ENCODE measurements around the gene FGF1.

DNA sequence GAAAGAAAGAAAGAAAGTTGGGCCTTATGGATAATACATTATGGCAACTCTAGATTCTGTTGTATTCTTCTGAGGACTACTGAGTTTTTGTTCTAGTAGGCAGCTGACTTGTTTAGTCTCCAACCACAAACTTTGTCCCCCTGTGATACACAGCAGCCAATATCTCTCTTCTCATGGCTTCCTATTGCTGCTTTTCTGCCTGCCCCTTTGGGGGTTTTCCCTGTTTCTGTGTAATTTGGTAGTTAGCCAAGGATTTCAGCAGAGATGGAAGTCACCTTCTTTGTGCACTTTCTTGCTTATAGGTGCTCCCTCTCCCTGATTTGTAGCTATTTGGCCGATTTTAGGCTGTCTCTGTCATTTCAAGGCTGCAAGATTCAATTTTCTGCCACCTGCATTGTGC lies 109.6 kb downstream of the FGF1 start:
- TF ChIP-seq POLR2AphosphoS5 (IDR thresholded peaks at IDR 0.05; ENCODE audit: low read depth, low read length) (no peak), EZH2phosphoT487 (IDR thresholded peaks at IDR 0.05; ENCODE audit: borderline replicate concordance, low read depth) (no peak), JUND (IDR thresholded peaks at IDR 0.05) (no peak), MXI1 (IDR thresholded peaks at IDR 0.05; ENCODE audit: low read depth, low read length) (no peak), TCF12 (IDR thresholded peaks at IDR 0.05) (no peak), CHD2 (IDR thresholded peaks at IDR 0.05; ENCODE audit: low read length, partially characterized antibody) (no peak), NFIC (IDR thresholded peaks at IDR 0.05; ENCODE audit: borderline replicate concordance) (no peak), RCOR1 (IDR thresholded peaks at IDR 0.05; ENCODE audit: low read length) (no peak), SIN3A (IDR thresholded peaks at IDR 0.05; ENCODE audit: borderline replicate concordance, low read depth, low read length) (no peak), FOXJ3 (CRISPR knock-in tag; IDR thresholded peaks at IDR 0.05) (no peak)
- TF ChIP-seq, protein P1, sequence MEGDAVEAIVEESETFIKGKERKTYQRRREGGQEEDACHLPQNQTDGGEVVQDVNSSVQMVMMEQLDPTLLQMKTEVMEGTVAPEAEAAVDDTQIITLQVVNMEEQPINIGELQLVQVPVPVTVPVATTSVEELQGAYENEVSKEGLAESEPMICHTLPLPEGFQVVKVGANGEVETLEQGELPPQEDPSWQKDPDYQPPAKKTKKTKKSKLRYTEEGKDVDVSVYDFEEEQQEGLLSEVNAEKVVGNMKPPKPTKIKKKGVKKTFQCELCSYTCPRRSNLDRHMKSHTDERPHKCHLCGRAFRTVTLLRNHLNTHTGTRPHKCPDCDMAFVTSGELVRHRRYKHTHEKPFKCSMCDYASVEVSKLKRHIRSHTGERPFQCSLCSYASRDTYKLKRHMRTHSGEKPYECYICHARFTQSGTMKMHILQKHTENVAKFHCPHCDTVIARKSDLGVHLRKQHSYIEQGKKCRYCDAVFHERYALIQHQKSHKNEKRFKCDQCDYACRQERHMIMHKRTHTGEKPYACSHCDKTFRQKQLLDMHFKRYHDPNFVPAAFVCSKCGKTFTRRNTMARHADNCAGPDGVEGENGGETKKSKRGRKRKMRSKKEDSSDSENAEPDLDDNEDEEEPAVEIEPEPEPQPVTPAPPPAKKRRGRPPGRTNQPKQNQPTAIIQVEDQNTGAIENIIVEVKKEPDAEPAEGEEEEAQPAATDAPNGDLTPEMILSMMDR (IDR thresholded peaks at IDR 0.05): no peak
- TF ChIP-seq, protein P2, sequence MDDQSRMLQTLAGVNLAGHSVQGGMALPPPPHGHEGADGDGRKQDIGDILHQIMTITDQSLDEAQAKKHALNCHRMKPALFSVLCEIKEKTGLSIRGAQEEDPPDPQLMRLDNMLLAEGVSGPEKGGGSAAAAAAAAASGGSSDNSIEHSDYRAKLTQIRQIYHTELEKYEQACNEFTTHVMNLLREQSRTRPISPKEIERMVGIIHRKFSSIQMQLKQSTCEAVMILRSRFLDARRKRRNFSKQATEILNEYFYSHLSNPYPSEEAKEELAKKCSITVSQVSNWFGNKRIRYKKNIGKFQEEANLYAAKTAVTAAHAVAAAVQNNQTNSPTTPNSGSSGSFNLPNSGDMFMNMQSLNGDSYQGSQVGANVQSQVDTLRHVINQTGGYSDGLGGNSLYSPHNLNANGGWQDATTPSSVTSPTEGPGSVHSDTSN (IDR thresholded peaks at IDR 0.05): no peak
- TF ChIP-seq, protein P3, sequence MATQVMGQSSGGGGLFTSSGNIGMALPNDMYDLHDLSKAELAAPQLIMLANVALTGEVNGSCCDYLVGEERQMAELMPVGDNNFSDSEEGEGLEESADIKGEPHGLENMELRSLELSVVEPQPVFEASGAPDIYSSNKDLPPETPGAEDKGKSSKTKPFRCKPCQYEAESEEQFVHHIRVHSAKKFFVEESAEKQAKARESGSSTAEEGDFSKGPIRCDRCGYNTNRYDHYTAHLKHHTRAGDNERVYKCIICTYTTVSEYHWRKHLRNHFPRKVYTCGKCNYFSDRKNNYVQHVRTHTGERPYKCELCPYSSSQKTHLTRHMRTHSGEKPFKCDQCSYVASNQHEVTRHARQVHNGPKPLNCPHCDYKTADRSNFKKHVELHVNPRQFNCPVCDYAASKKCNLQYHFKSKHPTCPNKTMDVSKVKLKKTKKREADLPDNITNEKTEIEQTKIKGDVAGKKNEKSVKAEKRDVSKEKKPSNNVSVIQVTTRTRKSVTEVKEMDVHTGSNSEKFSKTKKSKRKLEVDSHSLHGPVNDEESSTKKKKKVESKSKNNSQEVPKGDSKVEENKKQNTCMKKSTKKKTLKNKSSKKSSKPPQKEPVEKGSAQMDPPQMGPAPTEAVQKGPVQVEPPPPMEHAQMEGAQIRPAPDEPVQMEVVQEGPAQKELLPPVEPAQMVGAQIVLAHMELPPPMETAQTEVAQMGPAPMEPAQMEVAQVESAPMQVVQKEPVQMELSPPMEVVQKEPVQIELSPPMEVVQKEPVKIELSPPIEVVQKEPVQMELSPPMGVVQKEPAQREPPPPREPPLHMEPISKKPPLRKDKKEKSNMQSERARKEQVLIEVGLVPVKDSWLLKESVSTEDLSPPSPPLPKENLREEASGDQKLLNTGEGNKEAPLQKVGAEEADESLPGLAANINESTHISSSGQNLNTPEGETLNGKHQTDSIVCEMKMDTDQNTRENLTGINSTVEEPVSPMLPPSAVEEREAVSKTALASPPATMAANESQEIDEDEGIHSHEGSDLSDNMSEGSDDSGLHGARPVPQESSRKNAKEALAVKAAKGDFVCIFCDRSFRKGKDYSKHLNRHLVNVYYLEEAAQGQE (IDR thresholded peaks at IDR 0.05; ENCODE audit: low read depth, low read length): no peak
